Bronchial epithelial cell (primary cell): ENCODE results near the gene MRI1. TPM values are rescaled to one million over a fixed set of nuclear protein-coding genes. Genes with fewer than 3 reads are reported as not detected.

Experiments
- DNase-seq: peaks from one replicate; pipeline ENCODE4 v3.0.0-alpha.2; 2010; ENCODE audit warnings: low read depth
- FAIRE-seq: peaks from 2 replicates; lab custom pipeline; 2011; peaks lifted over from hg19 to GRCh38; lab: Jason Lieb, UNC
- H3K27me3 ChIP-seq: 2 replicates; pipeline ENCODE4 v1.5.1; 2011; ENCODE audit warnings: low read length; ENCODE audit not compliant: control insufficient read depth, insufficient read depth
- H3K36me3 ChIP-seq: 2 replicates; pipeline ENCODE4 v1.5.1; 2011; ENCODE audit warnings: low read length; ENCODE audit not compliant: control insufficient read depth, insufficient read depth
- H3K4me3 ChIP-seq: 2 replicates; pipeline ENCODE4 v1.5.1; 2011; ENCODE audit warnings: mild to moderate bottlenecking, low read depth, low read length, control low read depth
- total RNA-seq: library from RNA; depleted of rRNA; stranded (reverse); fragments of >200 nt; gene quantifications from 2 replicates; pipeline ENCODE4 v1.2.1, GENCODE V29; 2014
- TF ChIP-seq, protein P1 (sequence below): IDR thresholded peaks from 2 replicates; pipeline ENCODE4 v1.5.1; 2011; ENCODE audit warnings: mild to moderate bottlenecking, moderate library complexity, low read length, control low read depth, inconsistent platforms; ENCODE audit not compliant: insufficient read depth, severe bottlenecking

The MRI1 gene
- total RNA-seq = 16.6 and 27.9 TPM in 2 replicates

DNA sequence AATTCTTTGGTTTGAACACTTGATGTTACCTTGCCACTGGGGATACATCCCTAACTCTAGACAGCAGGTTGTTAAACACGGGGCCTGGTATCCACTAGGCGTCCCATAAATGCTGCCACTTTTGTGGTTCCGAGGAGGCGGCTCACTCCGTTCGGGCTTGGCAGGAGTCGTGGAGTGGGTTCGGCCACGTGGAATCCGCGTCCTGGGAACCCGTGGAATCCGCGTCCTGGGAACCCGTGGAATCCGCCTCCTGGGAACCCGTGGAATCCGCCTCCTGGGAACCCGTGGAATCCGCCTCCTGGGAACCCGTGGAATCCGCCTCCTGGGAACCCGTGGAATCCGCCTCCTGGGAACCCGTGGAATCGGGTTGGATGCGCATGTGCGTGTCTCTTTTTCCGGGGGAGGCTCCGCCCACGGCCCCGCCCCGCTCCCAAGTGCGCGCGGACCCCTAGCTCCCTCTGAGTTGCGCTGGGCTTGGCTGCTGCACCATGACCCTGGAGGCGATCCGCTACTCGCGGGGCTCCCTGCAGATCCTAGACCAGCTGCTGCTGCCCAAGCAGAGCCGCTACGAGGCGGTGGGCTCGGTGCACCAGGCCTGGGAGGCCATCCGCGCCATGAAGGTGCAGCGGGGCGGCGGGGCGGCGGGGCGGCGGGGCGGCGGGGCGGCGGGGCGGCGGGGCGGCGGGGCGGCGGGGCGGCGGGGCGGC is at the start of gene MRI1:
Gene MRI1 (plus strand): TSS at position 422 of the 707 bp plus-strand sequence. CDS start 67 bp downstream, at position 489.
- FAIRE-seq (no peak), DNase-seq (no peak)
- Histone ChIP-seq H3K4me3 (peak within 1 kb of the TSS; percentile 57), H3K36me3 (peaks cover 21% of the 10 kb centered on the region), H3K27me3 (no peaks in the 10 kb centered on the region)
- TF ChIP-seq, protein P1, sequence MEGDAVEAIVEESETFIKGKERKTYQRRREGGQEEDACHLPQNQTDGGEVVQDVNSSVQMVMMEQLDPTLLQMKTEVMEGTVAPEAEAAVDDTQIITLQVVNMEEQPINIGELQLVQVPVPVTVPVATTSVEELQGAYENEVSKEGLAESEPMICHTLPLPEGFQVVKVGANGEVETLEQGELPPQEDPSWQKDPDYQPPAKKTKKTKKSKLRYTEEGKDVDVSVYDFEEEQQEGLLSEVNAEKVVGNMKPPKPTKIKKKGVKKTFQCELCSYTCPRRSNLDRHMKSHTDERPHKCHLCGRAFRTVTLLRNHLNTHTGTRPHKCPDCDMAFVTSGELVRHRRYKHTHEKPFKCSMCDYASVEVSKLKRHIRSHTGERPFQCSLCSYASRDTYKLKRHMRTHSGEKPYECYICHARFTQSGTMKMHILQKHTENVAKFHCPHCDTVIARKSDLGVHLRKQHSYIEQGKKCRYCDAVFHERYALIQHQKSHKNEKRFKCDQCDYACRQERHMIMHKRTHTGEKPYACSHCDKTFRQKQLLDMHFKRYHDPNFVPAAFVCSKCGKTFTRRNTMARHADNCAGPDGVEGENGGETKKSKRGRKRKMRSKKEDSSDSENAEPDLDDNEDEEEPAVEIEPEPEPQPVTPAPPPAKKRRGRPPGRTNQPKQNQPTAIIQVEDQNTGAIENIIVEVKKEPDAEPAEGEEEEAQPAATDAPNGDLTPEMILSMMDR = no peak

DNA sequence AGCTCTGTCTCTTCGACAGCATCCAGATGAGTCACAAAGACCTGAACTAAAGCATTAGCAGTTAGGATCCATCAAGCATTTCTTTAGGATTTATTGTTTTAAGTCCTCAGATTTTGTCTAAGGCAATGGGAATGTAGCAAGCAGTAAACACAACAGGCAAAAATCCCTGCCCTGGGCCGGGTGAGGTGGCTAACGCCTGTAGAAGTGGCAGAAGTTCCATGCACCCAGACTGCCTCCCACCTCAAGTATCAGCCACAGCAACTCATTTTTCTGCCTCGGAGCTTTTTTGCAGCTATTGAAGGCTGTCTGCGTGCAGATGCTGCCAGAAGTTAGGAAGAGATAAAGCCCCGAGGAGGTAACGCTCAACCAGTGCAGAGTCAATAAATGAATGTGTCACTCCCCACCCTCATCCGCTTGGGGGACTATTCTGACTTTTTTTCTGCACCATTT is 47.1 kb upstream of the MRI1 start:
- no peaks in the 10 kb centered on the region for H3K27me3 ChIP-seq
- no peak for FAIRE-seq

DNA sequence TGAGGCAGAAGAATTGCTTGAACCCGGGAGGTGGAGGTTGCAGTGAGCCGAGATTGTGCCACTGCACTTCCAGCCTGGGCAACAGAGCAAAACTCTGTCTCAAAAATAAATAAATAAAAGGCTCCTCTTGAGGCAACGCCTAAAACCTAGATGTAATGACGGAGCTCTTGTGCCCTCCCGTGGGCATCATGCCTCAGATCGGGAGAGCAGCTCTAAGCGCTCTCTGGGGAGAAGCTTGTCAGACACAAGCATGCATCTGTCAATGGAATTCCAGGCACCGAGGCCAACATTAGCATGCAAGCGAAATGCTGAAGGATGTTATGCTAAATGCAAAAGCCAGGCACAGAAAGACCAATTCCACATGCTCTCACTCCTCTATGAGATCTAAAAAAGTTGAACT is 45.6 kb upstream of the MRI1 start:
- TF ChIP-seq, protein P1 = peak; percentile 32
- no peak overlapping the region for H3K4me3 ChIP-seq
- FAIRE-seq = no peak
- H3K27me3 ChIP-seq = no peaks in the 10 kb centered on the region
- DNase-seq = peak; percentile 55
- H3K36me3 ChIP-seq = no peaks in the 10 kb centered on the region

More for the DNA sequence above, 47.1 kb upstream of the MRI1 start:
- Histone ChIP-seq H3K4me3 (no peak overlapping the region), H3K36me3 (no peaks in the 10 kb centered on the region)
- TF ChIP-seq, protein P1 = no peak
- no peak for DNase-seq

DNA sequence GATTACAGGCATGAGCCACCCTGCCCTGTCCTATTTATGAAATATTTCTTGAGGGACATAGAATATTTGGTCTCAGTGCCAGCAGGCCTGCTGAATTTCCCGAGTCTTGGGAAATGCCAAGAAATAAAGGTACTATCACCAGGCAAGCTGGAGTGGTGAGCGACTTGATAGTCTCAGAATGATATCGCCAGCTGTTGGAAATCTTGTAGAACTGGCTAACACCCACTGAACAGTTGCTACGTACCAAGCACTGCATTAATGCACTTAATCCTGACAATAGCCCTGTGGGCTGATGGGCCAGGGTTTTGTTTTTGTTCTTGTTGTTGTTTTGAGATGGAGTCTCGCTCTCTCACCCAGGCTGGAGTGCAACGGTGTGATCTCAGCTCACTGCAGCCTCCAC is 42.2 kb upstream of the MRI1 start:
- no peak overlapping the region for H3K4me3 ChIP-seq
- no peaks in the 10 kb centered on the region for H3K27me3 ChIP-seq
- no peak for FAIRE-seq
- no peak for DNase-seq
- no peaks in the 10 kb centered on the region for H3K36me3 ChIP-seq
- TF ChIP-seq, protein P1 = no peak

DNA sequence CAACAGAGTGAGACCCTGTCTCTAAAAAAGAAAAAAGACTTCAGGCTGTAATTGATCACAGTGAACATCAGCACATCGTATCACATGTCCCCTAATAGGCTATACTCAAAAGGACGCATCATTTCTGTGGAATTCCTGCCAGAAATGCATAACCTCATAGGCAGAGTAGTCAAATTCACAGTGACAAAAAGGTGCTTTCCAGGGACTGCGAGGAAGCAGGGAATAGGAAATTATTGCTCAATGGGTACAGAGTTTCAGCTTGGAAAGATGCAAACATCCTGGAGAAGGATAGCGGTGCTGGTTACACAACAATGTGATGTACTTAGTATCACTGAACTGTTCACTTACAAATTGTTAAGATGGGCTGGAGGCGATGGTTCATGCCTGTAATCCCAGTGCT is 41.1 kb upstream of the MRI1 start:
- H3K4me3 ChIP-seq = no peak overlapping the region
- H3K27me3 ChIP-seq = no peaks in the 10 kb centered on the region
- TF ChIP-seq, protein P1 = no peak
- DNase-seq (peak; percentile 36), FAIRE-seq (no peak)
- H3K36me3 ChIP-seq = no peaks in the 10 kb centered on the region

DNA sequence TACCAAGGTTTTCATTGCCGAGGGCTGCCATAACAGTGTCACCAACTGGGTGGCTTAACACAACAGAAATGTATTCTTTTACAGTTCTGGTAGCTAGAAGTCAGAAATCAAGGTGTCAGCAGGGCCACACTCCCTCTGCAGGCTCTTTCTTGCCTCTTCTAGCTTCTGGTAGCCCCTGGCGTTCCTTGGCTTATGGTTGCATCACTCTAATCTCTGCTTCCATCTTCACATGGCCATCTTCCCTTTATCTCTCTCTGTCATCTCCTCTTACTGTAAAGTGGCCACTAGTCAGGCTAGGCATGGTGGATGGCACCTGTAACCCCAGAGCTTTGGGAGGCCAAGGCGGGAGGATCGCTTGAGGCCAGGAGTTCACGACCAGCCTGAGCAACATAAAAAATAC is 38.0 kb upstream of the MRI1 start:
- Histone ChIP-seq H3K4me3 (no peak overlapping the region), H3K36me3 (no peaks in the 10 kb centered on the region), H3K27me3 (no peaks in the 10 kb centered on the region)
- FAIRE-seq (no peak), DNase-seq (no peak)
- TF ChIP-seq, protein P1 = no peak
